HG02970 (cell line): ENCODE results near the gene SMG5.
"Not testable (repeated sequence)": the region's sequence is repeated elsewhere in the genome, so short reads cannot be mapped to it uniquely, and the experiment has no call there.

Experiments
- ATAC-seq: cut with Tn5 transposase; IDR thresholded peaks from one replicate; pipeline ENCODE4 v1.9.1; 2021; ENCODE audit warnings: mild to moderate bottlenecking, moderate library complexity, moderate number of reproducible peaks; ENCODE audit not compliant: unreplicated experiment, low FRiP score

SMG5 gene, protein sequence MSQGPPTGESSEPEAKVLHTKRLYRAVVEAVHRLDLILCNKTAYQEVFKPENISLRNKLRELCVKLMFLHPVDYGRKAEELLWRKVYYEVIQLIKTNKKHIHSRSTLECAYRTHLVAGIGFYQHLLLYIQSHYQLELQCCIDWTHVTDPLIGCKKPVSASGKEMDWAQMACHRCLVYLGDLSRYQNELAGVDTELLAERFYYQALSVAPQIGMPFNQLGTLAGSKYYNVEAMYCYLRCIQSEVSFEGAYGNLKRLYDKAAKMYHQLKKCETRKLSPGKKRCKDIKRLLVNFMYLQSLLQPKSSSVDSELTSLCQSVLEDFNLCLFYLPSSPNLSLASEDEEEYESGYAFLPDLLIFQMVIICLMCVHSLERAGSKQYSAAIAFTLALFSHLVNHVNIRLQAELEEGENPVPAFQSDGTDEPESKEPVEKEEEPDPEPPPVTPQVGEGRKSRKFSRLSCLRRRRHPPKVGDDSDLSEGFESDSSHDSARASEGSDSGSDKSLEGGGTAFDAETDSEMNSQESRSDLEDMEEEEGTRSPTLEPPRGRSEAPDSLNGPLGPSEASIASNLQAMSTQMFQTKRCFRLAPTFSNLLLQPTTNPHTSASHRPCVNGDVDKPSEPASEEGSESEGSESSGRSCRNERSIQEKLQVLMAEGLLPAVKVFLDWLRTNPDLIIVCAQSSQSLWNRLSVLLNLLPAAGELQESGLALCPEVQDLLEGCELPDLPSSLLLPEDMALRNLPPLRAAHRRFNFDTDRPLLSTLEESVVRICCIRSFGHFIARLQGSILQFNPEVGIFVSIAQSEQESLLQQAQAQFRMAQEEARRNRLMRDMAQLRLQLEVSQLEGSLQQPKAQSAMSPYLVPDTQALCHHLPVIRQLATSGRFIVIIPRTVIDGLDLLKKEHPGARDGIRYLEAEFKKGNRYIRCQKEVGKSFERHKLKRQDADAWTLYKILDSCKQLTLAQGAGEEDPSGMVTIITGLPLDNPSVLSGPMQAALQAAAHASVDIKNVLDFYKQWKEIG

DNA sequence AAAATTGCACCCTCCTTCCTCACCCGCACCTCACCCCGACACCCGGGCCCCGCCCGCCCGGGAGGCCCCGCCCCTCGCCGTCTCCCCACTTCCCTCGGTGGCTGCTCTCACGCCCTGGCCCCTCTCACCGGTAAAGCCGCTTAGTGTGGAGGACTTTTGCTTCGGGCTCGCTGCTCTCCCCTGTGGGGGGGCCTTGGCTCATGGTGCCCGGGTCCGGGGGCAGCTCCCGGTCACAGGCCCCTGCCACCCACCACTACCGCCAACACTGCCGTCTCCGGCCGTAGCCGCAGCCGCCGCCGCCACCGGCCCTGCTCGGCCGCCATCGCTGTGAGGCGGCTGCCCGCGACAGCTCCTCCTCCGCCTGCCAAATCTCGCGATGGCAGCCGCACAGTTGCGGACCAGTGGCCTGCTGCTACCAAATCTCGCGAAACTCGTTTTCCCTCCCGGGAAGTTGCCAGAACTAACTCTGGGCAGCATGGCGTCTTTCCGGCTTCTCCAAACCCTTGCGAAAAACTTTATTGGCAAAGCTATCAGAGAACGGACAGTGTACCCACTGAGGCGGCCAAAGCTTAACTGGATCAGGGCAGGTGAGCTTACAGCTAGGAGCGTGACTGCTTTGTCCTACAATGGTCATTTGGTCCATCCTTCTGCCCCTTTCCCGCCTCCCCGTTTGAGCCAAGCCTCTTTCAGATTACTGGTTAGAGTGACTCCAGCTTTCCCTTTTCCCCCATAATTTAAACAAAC is at the start of gene SMG5:
TSS of gene SMG5 (minus strand) at position 347 of the 744 bp plus-strand sequence. CDS start at position 202, 145 bp downstream.
- peak; percentile 72 for ATAC-seq

GRCh38 chr1:156323179-156323578 is 40.6 kb upstream of the SMG5 start:
- ATAC-seq = not testable (repeated sequence)

DNA sequence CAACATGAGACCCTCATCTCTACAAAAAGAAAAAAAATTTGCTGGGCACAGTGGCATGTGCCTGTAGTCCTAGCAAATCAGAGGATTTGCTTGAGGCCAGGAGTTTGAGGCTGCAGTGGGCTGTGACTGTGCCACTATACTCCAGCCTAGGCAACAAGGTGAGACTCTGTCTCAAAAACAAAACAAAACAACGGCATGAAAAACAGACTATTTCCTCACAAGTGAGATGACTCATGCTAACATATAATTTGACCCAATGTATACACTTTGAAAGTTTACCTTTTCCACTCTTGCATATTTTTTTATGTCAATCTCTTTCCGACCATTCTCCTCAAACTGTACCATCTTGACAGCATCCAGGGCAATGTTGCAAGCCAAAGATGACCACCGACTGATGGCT is 37.9 kb upstream of the SMG5 start:
- no peak for ATAC-seq

DNA sequence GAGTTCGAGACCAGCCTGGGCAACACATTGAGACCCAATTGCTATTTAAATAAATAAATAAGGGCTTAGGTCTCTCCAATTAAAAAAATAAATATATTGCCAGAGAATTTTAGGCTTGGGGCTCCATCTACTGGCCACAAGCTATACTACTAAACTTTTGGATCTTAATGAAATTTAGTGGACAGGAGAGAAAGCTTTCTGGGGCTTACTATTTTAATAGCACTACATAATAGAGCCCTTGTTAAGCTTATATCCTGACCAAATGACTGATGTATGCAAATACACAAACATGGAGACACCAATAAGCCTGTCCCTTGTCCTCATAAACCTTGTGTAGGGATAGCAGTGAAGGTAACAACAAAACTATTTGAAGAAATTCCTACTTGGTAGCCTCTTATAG is 37.0 kb upstream of the SMG5 start:
- ATAC-seq = no peak

- no peak for ATAC-seq
Measured at GRCh38 chr1:156316909-156317308, 34.3 kb upstream of the SMG5 start.

DNA sequence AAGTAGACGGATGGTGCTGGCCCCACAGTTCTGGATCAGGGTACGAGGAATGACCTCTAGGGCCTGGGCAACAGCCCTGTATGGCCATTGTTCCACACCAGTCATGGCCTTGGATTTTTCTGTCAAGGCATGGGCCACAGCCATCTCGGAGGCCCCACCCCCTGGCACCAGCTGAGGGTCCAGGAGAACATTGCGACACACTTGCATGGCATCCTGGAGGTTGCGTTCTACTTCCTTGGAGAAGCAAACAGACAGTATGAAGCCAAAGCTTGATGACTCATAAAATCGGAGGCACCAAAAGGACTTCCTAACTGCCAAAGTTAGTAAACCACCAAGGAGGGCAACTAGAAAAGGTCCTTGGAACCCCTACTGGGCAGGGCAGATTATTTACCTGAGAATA is 28.3 kb upstream of the SMG5 start:
- no peak for ATAC-seq

DNA sequence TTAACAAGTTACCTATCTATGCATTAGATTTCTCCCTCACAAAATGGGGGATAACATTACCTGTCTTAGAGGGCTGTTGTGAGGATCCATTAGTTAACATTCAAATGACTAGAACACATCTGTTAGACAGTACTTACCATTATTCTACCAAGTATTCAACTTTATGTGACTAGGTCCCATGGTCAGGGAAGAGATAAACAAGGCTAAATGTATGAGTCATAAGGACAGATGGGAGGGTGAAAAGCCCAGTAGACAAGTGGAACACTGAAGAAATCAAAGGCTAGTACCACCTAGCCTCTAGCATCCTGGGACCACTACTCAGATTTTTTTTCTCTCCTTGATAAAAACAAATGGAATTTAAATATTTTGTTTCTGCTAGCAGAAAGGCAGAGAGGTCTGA is 25.5 kb upstream of the SMG5 start:
- ATAC-seq = no peak

DNA sequence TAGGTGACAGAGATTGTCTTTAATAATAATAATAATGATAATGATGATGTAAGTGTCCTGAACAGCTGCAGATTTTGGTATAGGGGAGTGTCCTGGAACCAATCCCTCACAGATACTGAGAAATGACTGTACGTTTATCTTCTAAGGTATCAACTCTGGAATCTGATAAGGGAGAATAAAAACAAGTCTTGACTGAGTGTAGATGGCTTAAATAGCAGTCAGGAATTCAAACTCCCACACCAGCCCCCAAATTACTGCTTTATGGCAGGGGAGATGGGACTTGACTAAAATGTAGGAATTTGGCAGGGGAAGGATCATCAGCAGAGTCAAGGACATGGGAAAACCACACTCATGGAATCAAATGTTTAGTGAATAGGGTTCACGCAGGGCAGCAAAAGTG is 22.6 kb upstream of the SMG5 start:
- ATAC-seq = no peak

GRCh38 chr1:156303241-156303640 is 20.6 kb upstream of the SMG5 start:
- no peak for ATAC-seq

- no peak for ATAC-seq
Measured at GRCh38 chr1:156298852-156299357, 16.3 kb upstream of the SMG5 start, which contains the start of gene VHLL. VHLL (minus strand) TSS chr1:156299307; CDS start chr1:156299189, 118 bp downstream.

DNA sequence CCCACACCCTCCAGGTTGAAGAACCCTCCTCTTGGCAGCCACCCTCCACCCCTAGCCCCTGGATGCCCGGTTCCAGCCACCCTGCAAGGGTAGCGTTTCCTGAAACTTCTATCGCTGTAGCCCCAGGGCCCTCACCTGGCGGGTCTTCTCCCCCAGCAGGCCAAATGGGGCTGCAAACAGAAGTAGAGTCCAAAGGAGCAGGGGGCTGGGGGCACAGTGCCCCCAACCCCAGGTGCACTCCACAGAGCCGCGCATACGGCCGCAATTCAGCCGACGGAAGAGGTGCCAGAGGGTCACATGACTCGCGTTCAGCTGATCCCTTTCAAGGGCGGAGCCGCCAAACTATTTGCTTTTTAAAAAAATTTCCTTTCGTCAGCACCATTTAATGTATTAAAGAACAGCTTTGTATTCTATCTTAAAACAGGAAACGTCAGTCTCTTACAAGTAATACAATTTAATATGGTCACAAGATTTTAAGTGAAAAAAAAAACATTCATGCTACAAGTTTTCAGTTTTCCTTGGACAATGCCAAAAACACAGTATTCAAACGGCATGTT is 12.8 kb upstream of the SMG5 start, which contains the start of gene GLMP:
TSS of gene GLMP (minus strand) at position 289 of the 557 bp plus-strand sequence. CDS start at position 255, 34 bp downstream.
- no peak for ATAC-seq

DNA sequence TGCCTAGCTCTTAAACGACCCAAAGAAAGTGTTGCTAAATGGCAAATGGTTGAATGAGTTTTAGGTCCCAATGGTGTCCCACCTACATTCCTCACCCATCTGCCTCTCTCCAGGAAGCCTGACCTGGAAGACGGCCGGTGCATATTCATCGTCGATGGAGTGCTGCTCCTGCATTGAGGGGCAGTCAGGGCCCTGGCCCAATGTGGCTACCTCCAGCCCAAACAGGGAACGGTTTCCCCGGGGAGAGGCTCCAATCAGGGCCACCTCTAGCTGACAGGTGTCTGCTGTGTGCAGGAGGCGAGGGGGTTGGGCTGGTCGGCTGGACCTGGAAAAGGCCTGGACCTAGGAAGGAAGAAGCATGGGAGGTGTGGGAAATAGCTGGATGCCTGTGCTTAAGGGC is 11.3 kb upstream of the SMG5 start:
- no peak for ATAC-seq

DNA sequence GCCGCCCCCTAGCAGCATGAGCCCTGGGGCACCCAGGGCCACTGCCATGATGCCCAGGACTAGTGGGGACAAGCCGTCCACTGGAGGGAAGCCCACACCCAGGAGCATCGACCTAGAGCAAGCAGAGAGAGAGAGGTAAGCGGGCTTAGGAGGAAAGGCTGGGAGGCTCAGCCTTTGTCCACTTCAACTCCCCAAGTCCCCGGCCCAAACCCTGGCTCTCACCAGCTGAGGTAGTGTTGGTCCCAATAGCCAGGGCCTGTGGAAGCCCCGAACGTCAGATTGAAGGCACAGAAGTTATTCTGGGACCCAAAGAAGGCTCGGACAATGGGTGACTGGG is 10.4 kb upstream of the SMG5 start:
- ATAC-seq = no peak

DNA sequence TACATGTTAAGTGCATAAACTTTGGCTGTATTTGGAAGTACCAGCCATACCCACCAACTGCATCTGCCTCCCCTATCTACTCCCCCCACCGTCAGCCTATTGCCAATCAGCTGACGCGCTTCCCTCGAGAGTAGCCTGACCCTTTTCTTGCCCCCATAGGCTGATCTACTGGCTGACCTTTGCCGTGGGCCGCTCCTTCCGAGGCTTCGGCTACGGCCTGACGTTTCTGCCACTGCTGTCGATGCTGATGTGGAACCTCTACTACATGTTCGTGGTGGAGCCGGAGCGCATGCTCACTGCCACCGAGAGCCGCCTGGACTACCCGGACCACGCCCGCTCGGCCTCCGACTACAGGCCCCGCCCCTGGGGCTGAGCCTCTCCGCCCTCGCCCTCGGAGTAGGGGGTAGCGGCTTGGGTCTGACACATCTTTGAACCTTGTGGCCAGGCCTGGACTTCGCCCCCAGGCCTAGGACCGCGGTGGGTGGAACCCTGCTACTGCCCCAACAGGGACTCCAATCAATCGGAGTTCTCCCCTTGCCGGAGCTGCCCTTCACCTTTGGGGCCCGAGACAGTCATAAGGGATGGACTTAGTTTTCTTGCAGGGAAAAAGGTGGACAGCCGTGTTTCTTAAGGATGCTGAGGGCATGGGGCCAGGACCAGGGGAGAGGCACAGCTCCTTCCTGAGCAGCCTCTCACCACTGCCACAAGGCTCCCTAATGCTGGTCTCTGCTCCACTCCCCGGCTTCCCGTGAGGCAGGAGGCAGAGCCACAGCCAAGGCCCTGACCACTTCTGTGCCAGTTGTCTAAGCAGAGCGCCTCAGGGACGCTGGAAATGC is 8.8 kb upstream of the SMG5 start:
- no peak for ATAC-seq

DNA sequence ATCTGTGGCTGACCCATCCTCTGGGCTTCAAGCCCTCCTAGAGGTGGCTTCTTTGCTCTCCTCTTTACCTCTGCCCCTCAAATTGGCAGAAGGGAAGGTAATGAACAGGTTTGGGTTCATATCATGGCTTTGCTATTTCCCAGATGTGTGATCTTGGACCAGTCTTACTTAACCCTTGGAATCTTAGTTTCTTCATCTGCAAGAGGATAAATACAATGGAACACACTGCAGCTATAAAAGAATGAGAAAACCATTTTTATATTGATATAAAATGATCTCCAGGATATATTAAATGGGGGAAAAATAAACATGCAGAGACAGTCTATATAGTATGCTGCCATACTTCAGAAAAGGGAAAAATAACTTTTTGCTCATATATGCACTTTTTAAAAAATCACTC is 7.2 kb upstream of the SMG5 start:
- no peak for ATAC-seq

DNA sequence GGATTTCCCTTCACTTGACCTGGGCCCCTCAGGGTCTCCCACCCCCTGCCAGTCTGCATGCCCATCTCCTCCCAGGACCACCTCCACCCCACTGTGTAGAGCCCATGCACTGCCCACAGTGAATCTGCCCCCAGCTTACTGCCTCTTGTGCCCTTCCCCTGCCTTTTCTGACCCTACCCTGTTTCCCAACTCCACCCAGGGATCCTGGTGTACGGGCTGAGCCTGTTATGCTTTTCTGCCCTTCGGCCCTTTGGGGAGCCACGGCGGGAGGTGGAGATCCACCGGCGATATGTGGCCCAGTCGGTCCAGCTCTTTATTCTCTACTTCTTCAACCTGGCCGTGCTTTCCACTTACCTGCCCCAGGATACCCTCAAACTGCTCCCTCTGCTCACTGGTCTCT is 3.4 kb upstream of the SMG5 start:
- ATAC-seq = no peak

GRCh38 chr1:156285437-156285836 is 2.8 kb upstream of the SMG5 start:
- no peak for ATAC-seq

DNA sequence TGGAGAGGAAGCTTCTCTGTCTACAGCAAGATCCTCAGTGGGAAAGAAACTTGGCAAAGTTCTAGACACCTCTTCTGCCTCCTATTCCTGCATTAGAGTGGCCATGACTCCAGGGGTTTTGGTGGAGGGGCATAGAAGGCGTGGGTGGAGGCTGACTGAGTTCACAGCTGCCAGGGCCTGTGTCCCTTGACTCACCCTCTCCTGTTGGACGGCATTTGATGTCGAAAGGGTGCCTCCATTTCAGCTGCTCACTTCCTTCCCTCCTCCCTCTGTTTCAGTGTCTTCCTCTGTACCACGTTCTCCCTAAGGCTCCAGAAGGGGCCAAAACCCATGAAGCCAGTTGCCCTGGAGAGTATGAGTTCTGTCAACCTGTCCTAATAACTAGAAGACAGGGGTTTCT is 2.1 kb upstream of the SMG5 start:
- no peak for ATAC-seq

DNA sequence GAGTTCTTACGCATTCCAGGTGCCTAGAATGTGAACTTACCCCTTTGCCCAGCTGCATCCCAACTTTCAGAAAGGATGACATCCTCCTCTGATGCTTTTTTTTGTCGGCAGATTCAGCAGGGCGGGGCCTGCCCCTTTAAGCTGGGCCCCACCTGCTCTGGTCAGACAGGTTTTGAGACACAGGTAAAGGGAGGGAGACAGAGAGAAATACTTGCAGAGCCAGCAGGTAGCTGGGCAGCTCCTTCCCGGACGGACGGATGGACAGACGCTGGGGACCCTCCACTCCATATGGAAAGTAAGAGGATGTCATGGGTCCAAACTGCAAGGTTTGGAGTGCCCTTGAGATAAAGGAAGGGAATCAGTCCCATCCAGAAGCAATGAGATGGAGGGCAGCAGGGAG is 1.5 kb upstream of the SMG5 start, which contains the start of gene TMEM79:
TSS of gene TMEM79 (plus strand) at position 214 of the 400 bp plus-strand sequence. CDS start 902 bp downstream, outside the sequence.
- ATAC-seq = no peak
